Limb (tissue), 2 donors: Measurements from ENCODE around the gene UBLCP1.
A peak's percentile ranks its signal among the peaks of the same experiment; 100 is the strongest.
"Not testable (repeated sequence)": the region's sequence is repeated elsewhere in the genome, so short reads cannot be mapped to it uniquely, and the experiment has no call there.

ENCODE experiments used
- DNase-seq, 2 donors: peaks; one replicate each; pipeline ENCODE4 v3.0.0-alpha.2; 2016; ENCODE audit errors: extremely low spot score in 2 of 2

The UBLCP1 gene

GRCh38 chr5:159249158-159249557 lies 13.9 kb upstream of the UBLCP1 start:
- DNase-seq = no peak

DNA sequence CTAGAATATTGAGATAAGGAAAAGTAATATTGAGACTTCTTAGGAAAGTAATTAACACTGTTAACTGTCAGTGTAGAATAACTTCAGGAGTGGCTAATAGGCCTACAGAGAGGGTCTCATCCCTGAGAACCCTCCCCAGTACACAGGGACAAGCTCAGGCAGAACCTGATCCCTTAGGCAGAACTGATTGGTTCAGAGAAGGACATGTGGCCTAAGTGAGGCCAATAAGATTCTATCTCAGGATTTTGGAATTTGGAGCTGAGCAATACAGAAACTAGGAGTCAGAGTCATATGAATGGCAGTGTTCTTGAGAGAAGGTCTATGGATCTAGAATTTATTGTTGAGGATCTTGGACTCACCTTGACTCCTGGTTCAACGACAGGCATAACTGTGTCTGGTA lies 10.9 kb upstream of the UBLCP1 start:
- DNase-seq = no peak

DNA sequence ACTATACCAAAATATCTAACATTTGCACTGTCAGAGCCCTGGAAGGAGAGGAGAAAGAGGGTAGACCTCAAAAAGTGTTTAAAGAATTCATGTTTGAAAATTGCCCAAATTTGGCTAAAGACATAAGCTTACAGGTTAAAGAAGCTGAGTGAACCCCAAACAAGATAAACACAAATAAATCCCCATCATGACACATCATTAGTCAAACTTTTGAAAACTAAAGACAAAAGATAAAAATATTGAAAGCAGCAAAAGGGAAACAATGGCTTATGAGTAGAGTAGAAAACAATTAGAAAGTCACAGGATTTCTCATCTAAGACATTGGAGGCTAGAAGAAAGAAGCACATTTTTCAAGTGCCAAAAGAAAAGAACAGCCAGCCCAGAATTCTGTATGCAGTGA lies 6.1 kb upstream of the UBLCP1 start:
- DNase-seq = no peak

DNA sequence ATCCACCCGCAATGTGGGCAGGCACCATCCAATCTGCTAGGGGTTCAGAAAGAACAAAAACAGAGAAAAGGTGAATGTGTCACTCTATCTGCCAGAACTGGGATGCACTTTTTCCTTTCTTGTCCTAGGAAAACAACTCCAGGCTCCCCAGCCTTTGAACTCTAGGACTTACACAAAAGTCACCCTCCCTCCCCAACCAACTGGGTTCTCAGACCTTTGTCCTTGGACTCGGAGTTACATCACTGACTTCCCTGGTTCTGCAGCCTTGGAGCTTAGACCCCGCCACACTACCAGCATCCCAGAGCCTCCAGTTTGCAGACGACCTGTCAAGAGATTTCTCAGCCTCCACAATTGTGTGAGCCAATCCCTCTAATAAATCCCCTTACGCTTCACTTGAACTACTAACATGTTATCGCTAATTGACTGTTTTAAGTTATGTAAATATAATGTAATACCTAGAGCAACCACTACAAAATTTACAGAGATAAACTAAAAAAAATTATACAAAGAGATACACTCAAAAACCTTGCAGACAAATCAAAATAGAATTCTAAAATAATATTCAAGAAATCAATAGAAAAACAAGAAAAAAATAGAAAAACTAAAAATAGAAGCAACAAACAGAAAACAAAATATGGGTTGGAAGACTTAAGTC lies 5.3 kb upstream of the UBLCP1 start:
- DNase-seq = no peak

GRCh38 chr5:159258361-159258760 lies 4.7 kb upstream of the UBLCP1 start:
- DNase-seq = no peak

- DNase-seq = not testable (repeated sequence)
Measured at GRCh38 chr5:159260212-159260611, 2.9 kb upstream of the UBLCP1 start.

- peak in 1 of 2 donors; percentile 2 for DNase-seq
Measured at GRCh38 chr5:159262472-159262858, 625 bp upstream of the UBLCP1 start.

- DNase-seq = no peak
Measured at GRCh38 chr5:159263569-159263905, 447 bp downstream of the UBLCP1 start.

DNA sequence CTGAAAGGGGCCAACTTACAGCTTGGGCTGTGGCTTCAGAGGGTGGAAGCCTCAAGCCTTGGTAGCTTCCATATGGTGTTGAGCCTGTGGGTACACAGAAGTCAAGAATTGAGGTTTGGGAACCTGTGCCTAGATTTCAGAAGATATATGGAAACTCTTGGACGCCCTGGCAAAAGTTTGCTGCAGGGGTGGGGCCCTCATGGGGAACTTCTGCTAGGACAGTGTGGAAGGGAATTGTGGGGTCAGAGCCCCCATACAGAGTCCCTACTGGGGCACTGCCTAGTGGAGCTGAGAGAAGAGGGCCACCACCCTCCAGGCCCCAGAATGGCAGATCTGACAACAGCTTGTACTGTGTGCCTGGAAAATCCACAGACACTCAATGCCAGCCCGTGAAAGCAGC lies 3.7 kb downstream of the UBLCP1 start:
- not testable (repeated sequence) for DNase-seq

DNA sequence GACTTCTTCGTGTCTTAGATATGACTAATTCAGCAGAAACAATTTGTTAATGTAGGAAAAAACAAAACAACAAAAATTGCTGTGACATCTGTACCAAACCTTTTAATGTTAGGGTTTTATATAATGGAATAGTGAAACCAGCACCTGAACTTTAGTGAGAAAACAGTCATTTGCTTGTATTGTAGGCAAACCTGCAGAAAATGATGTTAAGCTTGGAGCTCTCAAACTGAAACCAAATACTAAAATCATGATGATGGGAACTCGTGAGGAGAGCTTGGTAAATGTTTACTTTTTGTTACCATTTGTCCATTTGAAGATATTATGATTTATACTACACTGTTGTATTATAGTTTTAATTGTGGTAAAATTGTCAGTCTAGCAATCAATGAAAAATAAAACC lies 6.6 kb downstream of the UBLCP1 start:
- DNase-seq = no peak

- no peak for DNase-seq
Measured at GRCh38 chr5:159273923-159274322, 10.8 kb downstream of the UBLCP1 start.

- no peak for DNase-seq
Measured at GRCh38 chr5:159274676-159275075, 11.6 kb downstream of the UBLCP1 start.

DNA sequence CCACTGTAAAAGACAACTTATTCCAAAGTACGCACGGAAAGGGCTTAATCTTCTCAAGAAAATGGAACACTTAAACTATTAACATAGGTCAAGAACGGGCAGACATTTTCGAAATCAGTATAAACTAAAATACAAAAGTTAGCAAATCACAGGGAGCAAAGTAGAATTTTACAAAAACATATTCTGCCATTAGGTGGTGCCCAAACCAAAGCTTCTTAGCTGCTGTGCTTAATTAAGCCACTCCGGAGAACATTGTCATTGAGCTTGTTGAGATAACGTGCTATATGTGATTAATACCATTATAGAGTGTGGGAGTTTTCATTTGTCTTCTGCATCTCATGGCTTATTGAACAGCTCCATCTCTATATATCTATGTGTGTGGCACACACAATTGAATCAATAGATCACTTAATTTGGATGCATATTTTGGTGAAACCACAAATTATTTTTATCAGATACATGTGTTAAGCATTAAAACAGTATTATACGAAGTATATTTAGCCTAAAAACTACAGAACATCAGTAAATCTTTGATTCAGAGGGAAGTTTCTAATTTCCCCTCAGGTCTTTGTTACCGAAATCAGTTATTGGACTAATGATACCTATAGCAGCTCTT lies 23.4 kb downstream of the UBLCP1 start:
- DNase-seq = peak in 1 of 2 donors; percentile 27

DNA sequence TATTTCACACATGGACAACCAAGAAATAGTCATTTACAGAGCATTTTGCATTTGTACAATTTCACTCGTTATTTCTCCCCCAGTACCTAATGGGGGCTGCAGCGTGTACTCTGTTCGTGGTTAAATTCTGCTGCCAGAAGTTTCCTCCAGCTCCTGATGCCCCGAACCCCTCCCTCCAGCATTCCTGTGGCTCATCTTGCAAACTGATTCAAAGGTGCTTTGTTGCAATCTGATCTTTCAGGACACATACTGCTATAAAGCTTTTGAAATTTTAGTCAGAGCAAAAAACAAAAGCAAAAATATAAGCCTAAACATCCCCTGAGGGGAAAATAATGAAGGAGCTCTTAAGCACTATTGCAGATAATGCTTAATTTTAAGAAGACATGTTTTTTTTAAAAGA lies 27.7 kb downstream of the UBLCP1 start:
- no peak for DNase-seq

- DNase-seq = no peak
Measured at GRCh38 chr5:159294921-159295320, 31.8 kb downstream of the UBLCP1 start.

- DNase-seq = not testable (repeated sequence)
Measured at GRCh38 chr5:159297300-159297699, 34.2 kb downstream of the UBLCP1 start.

GRCh38 chr5:159301466-159301865 lies 38.4 kb downstream of the UBLCP1 start:
- no peak for DNase-seq

- DNase-seq = not testable (repeated sequence)
Measured at GRCh38 chr5:159301929-159302860, 39.1 kb downstream of the UBLCP1 start.

DNA sequence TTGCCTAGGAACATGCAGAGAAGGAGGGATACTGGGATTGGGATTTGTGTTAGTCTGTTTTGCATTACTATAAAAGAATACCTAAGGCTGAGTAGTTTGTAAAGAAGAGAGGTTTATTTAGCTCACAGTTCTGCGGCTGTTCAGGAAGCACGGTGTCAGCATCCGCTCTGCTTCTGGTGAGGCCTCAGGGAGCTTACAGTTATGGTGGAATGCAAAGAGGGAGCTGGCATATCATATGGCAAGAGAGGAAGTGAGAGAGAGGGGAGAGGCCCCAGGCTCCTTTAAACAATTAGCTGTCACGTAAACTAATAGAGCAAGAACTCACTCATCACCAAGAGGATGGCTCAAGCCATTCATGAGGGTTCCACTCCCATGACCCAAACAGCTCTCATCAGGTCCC lies 40.2 kb downstream of the UBLCP1 start:
- no peak for DNase-seq

- DNase-seq = no peak
Measured at GRCh38 chr5:159304961-159305595, 42.0 kb downstream of the UBLCP1 start.

DNA sequence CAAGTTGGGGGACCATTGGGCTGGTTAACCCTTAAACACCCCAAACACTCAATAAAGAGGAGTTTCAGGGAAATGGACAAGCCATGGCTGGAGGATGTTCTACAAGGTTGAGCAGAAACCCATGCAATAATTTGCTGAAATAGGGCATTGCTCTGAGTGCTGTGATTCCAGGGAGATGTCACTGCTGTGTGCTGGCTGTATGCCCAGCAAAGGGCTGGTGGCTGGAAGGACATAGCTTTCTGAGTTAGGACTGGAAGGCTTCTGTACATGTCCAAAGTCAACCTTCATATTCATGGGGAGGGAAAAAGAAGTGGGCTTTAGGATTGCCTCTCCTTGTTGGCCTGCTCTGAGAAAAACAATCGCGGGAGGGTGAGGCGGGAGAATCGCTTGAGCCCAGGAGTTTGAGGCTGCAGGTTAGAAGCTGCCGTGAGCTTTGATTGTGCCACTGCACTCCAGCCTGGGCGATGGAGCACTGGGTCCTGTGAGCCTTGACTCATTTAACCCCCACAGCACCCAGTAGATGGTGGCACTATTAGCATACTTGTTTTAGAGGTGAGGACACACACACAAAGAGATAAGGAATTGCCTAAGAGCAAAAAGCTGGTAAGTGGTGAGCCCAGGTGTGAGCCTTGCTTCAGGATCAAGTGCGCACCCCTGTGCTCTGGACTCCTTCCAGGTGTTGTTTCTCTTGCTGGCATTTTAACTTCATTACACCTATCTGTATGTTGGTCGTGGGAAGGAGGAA lies 46.8 kb downstream of the UBLCP1 start:
- no peak for DNase-seq
